GM21737 (cell line): ENCODE data around the gene PDE8A.
"Not testable (repeated sequence)": the region's sequence is repeated elsewhere in the genome, so short reads cannot be mapped to it uniquely, and the experiment has no call there.

Source experiments
- ATAC-seq: cut with Tn5 transposase; IDR thresholded peaks from one replicate; pipeline ENCODE4 v1.9.1; 2021; ENCODE audit warnings: mild to moderate bottlenecking, moderate library complexity; ENCODE audit not compliant: unreplicated experiment

PDE8A gene

GRCh38 chr15:84988909-84989644 lies 7.4 kb downstream of the PDE8A start:
- no peak for ATAC-seq

GRCh38 chr15:84990507-84990906 lies 8.9 kb downstream of the PDE8A start:
- ATAC-seq = no peak

- ATAC-seq = no peak
These were observed 9.5 kb downstream of the PDE8A start for GRCh38 chr15:84991014-84991712.

- no peak for ATAC-seq
These were observed 10.7 kb downstream of the PDE8A start for GRCh38 chr15:84992157-84992944.

GRCh38 chr15:84996055-84996454 lies 14.4 kb downstream of the PDE8A start:
- ATAC-seq = no peak

GRCh38 chr15:84996714-84997113 lies 15.1 kb downstream of the PDE8A start:
- ATAC-seq = not testable (repeated sequence)

- ATAC-seq = not testable (repeated sequence)
These were observed 15.6 kb downstream of the PDE8A start for GRCh38 chr15:84997214-84997613.

- ATAC-seq = no peak
These were observed 18.7 kb downstream of the PDE8A start for GRCh38 chr15:85000189-85000864.

- no peak for ATAC-seq
These were observed 19.3 kb downstream of the PDE8A start for GRCh38 chr15:85000937-85001336.

- no peak for ATAC-seq
These were observed 20.9 kb downstream of the PDE8A start for GRCh38 chr15:85002517-85002916.

GRCh38 chr15:85003593-85004312 lies 22.1 kb downstream of the PDE8A start:
- ATAC-seq = no peak

- no peak for ATAC-seq
These were observed 22.9 kb downstream of the PDE8A start for GRCh38 chr15:85004550-85004949.

- ATAC-seq = no peak
These were observed 23.7 kb downstream of the PDE8A start for GRCh38 chr15:85005319-85005718.

GRCh38 chr15:85005746-85006145 lies 24.1 kb downstream of the PDE8A start:
- no peak for ATAC-seq

GRCh38 chr15:85006201-85006600 lies 24.5 kb downstream of the PDE8A start:
- no peak for ATAC-seq

GRCh38 chr15:85006655-85007054 lies 25.0 kb downstream of the PDE8A start:
- ATAC-seq = no peak

- ATAC-seq = no peak
These were observed 25.5 kb downstream of the PDE8A start for GRCh38 chr15:85007137-85007536.

GRCh38 chr15:85007741-85008397 lies 26.2 kb downstream of the PDE8A start:
- ATAC-seq = no peak

- no peak for ATAC-seq
These were observed 27.0 kb downstream of the PDE8A start for GRCh38 chr15:85008474-85009260.
